Hepatocyte (in vitro differentiated cells): ENCODE results near the gene EHBP1L1.

Source experiments
- CTCF ChIP-seq: fragments of 200-600 bp; sonication (generic); IDR thresholded peaks from 2 replicates; pipeline ENCODE4 v1.5.1; 2016; ENCODE audit warnings: antibody characterized with exemption, mild to moderate bottlenecking; ENCODE audit not compliant: poor library complexity
- EZH2 ChIP-seq: fragments of 200-600 bp; sonication (generic); IDR thresholded peaks from 2 replicates; pipeline ENCODE4 v1.6.1; 2016; ENCODE audit warnings: antibody characterized with exemption, mild to moderate bottlenecking, borderline replicate concordance

GRCh38 chr11:65537620-65538231 is 38.1 kb upstream of the EHBP1L1 start:
- TF ChIP-seq EZH2 = no peak
- no peak for TF ChIP-seq CTCF
